Measurements from ENCODE around the gene PSD. TPM values are rescaled to one million over a fixed set of nuclear protein-coding genes. Genes with fewer than 3 reads are reported as not detected.
"Not testable (repeated sequence)": the region's sequence is repeated elsewhere in the genome, so short reads cannot be mapped to it uniquely, and the experiment has no call there.

The PSD gene
- 0.29 TPM in 1 of 2 replicates, not detected in the other for total RNA-seq (2014; rRNA removed; shearing (Covaris generic))

- no peak for DNase-seq (ENCODE audit: low read depth)
Observed at GRCh38 chr10:102418622-102419268, at the start of gene PSD. Gene PSD, minus strand, starts transcription at chr10:102418785. Its CDS starts 1,747 bp downstream, at chr10:102417038.

GRCh38 chr10:102467971-102468438 lies 49.4 kb upstream of the PSD start:
- no peak for DNase-seq (ENCODE audit: low read depth)

GRCh38 chr10:102467318-102467717 lies 48.7 kb upstream of the PSD start:
- no peak for DNase-seq (ENCODE audit: low read depth)

- DNase-seq (ENCODE audit: low read depth), result no peak
Observed at GRCh38 chr10:102465466-102465865, 46.9 kb upstream of the PSD start.

- DNase-seq (ENCODE audit: low read depth), result no peak
Observed at GRCh38 chr10:102463983-102464382, 45.4 kb upstream of the PSD start.

GRCh38 chr10:102462512-102463054 lies 44.0 kb upstream of the PSD start:
- no peak for DNase-seq (ENCODE audit: low read depth)

GRCh38 chr10:102461187-102462054 lies 42.8 kb upstream of the PSD start:
- DNase-seq (ENCODE audit: low read depth), result peak; percentile 90

GRCh38 chr10:102460836-102461186 lies 42.2 kb upstream of the PSD start:
- DNase-seq (ENCODE audit: low read depth), result no peak

GRCh38 chr10:102458656-102459055 lies 40.1 kb upstream of the PSD start:
- no peak for DNase-seq (ENCODE audit: low read depth)

- no peak for DNase-seq (ENCODE audit: low read depth)
Observed at GRCh38 chr10:102457591-102458150, 39.1 kb upstream of the PSD start.

- DNase-seq (ENCODE audit: low read depth), result peak; percentile 79
Observed at GRCh38 chr10:102455893-102456471, 37.4 kb upstream of the PSD start.

- not testable (repeated sequence) for DNase-seq (ENCODE audit: low read depth)
Observed at GRCh38 chr10:102454662-102455487, 36.3 kb upstream of the PSD start.

GRCh38 chr10:102453502-102453901 lies 34.9 kb upstream of the PSD start:
- DNase-seq (ENCODE audit: low read depth), result no peak

GRCh38 chr10:102452672-102453340 lies 34.2 kb upstream of the PSD start:
- DNase-seq (ENCODE audit: low read depth), result peak; percentile 86

- DNase-seq (ENCODE audit: low read depth), result no peak
Observed at GRCh38 chr10:102451105-102451969, 32.8 kb upstream of the PSD start, which contains the start of gene C10orf95. Gene C10orf95, minus strand, starts transcription at chr10:102451543. Its CDS starts 450 bp downstream, at chr10:102451093.

GRCh38 chr10:102450374-102451104 lies 32.0 kb upstream of the PSD start:
- peak; percentile 81 for DNase-seq (ENCODE audit: low read depth)

- no peak for DNase-seq (ENCODE audit: low read depth)
Observed at GRCh38 chr10:102450124-102450373, 31.5 kb upstream of the PSD start.

GRCh38 chr10:102449321-102450123 lies 30.9 kb upstream of the PSD start:
- DNase-seq (ENCODE audit: low read depth), result peak; percentile 70

All from Daoy (cell line).